HG02840 (cell line): ENCODE results near the gene DLD.
"Not testable (repeated sequence)": the region's sequence is repeated elsewhere in the genome, so short reads cannot be mapped to it uniquely, and the experiment has no call there.

Source experiments
- ATAC-seq: cut with Tn5 transposase; IDR thresholded peaks from one replicate; pipeline ENCODE4 v1.9.1; 2021; ENCODE audit warnings: mild to moderate bottlenecking, moderate library complexity, moderate number of reproducible peaks; ENCODE audit not compliant: unreplicated experiment, low FRiP score

DLD gene, protein sequence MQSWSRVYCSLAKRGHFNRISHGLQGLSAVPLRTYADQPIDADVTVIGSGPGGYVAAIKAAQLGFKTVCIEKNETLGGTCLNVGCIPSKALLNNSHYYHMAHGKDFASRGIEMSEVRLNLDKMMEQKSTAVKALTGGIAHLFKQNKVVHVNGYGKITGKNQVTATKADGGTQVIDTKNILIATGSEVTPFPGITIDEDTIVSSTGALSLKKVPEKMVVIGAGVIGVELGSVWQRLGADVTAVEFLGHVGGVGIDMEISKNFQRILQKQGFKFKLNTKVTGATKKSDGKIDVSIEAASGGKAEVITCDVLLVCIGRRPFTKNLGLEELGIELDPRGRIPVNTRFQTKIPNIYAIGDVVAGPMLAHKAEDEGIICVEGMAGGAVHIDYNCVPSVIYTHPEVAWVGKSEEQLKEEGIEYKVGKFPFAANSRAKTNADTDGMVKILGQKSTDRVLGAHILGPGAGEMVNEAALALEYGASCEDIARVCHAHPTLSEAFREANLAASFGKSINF

DNA sequence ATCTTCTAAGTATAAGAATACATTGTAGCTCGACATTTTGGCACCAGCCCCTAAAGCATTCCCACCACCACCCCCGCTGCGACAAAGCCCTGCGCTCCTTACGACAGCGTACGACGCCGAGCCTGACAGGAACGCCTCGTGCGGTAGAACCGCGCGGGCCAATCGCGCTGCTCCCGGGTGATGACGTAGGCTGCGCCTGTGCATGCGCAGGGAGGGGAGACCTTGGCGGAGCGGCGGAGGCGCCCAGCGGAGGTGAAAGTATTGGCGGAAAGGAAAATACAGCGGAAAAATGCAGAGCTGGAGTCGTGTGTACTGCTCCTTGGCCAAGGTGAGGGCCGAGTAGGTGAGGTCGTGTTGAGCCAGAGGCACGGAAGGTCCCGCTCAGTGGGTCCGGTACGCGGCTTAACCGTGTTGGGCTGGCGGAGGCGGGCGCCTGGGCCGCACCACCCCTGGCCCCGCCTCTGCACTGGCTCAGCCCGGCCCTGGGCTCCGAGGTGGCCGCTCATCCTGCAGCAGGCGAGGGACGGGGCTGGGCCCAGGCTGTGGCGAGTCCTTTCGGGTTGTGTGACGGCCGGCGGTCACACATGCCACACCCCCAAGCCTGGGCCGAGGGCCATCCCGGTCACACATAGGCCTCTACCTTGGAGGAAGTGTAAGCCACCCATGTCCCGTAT is at the start of gene DLD:
Gene DLD, plus strand, starts transcription at position 222 of the 674 bp plus-strand sequence. Its CDS starts 68 bp downstream, at position 290.
- ATAC-seq = peak; percentile 99

DNA sequence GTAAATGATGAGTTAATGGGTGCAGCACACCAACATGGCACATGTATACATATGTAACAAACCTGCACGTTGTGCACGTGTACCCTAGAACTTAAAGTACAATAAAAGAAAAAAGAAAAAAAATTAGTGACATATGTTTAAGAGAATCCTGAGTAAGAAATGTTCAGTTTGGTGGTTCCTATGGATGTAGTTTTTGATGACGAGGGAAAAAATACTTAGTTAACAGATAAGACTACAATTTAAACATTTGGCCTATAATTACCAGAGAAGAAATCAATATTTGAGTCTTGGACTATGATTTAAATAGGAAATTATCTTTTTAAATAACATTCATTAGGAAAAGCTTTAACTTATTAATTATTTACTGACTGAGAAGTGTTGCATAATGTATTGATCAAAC is 48.8 kb upstream of the DLD start:
- ATAC-seq = no peak

DNA sequence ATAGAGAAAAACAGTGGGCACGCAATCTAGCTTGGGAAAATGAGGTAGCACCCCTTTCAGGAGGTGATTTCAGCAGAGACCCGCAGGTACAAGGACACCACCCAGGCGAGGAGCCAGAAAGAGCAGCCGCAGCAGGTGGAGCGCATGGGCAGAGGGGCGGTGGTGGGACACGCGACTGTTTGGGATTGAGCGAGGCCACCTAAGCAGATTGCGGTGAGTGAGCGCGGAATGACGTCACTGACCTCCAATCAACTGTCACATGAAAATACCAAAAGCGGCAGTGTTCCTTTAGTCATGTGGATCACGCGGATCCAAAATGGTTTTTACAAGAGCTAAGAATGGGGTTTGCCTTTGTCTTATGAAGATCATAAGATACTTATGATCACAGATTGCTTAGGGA is 47.8 kb upstream of the DLD start:
- ATAC-seq = no peak

DNA sequence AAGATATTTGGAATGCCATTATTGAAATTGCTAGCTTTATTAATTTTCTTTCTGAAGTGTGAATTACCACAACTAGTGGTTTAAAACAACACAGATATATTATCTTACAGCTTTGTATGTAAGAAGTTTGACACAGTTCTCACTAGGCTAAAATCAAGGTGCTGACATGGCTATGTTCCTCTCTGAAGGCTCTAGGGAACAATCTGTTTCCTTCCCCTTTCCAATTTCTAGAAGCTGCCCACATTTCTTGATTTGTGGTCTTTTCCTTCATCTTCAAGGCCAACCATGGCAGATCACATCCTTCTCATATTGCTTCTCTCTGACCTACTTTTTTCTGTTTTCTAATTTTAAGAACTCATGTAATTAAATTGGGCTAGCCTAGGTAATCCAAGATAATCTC is 44.7 kb upstream of the DLD start:
- no peak for ATAC-seq

DNA sequence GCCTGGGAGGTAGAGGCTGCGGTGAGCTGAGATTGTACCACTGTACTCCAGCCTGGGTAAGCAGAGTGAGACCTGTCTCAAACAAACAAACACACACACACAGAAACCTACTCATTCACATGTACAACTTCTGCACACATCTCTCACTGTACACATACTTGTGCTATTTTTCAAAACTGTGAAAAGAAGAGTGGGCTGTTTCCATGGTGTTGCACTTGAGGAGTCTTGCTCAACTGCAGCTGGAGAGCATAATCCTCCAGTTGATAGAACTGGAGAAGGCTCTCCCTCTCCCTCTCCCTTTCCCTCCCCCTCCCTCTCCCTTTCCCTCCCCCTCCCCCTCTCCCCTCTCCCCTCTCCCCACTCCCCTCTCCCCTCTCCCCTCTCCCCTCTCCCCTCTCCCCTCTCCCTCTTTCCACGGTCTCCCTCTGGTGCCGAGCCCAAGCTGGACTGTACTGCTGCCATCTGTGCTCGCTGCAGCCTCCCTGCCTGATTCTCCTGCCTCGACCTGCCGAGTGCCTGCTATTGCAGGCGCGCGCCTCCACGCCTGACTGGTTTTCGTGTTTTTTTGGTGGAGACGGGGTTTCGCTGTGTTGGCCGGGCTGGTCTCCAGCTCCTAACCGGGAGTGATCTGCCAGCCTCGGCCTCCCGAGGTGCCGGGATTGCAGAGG is 43.7 kb upstream of the DLD start:
- no peak for ATAC-seq

DNA sequence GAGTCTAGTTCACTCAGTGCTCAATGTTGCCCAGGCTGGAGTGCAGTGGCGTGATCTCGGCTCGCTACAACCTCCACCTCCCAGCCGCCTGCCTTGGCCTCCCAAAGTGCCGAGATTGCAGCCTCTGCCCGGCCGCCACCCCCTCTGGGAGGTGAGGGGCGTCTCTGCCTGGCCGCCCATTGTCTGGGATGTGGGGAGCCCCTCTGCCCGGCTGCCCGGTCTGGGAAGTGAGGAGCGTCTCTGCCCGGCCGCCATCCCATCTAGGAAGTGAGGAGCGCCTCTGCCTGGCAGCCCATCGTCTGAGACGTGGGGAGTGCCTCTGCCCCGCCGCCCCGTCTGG is 43.2 kb upstream of the DLD start:
- ATAC-seq = not testable (repeated sequence)

DNA sequence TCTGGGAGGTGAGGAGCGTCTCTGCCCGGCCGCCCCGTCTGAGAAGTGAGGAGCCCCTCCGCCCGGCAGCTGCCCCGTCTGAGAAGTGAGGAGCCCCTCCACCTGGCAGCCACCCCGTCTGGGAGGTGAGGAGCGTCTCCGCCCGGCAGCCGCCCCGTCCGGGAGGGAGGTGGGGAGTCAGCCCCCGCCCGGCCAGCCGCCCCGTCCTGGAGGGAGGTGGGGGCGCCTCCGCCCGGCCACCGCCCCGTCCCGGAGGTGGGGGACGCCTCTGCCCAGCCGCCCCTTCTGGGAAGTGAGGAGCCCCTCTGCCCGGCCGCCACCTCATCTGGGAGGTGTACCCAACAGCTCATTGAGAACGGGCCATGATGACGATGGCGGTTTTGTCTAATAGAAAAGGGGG is 42.8 kb upstream of the DLD start:
- not testable (repeated sequence) for ATAC-seq

DNA sequence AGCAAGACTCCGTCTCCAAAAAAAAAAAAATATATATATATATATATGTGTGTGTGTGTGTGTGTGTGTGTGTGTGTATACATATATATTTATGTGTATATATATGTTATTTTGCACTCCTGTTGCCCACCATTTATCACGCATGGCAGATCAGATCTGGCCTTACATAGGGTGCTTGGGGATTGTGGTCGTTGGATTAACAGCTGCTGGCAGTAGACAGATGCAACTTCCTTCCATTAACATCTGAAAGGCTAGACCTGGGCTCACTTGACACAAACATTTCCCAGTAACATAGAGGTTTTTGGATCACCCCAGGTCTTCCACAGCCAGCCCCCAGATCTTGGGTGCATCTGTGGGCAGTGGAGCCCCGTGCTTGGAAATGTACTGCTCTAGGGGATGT is 40.8 kb upstream of the DLD start:
- no peak for ATAC-seq

DNA sequence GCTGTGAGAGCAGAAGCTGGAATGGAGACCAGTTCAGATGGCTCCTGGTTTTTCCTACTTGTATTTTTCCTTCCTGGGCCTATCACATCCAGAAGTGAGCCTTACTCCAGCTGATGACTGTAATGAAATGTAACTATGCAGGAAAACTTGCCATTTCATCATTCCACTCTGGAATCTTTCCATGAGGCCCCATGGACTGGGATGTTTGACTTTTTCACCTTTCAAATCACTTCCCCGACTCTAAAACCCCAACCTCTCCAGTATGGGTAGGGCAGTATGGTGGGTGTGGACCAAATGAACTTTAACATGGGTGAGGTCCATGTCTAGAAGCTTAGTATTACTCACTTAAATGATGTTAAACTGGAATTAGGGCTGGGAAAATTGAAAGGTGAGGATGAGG is 40.3 kb upstream of the DLD start:
- no peak for ATAC-seq

DNA sequence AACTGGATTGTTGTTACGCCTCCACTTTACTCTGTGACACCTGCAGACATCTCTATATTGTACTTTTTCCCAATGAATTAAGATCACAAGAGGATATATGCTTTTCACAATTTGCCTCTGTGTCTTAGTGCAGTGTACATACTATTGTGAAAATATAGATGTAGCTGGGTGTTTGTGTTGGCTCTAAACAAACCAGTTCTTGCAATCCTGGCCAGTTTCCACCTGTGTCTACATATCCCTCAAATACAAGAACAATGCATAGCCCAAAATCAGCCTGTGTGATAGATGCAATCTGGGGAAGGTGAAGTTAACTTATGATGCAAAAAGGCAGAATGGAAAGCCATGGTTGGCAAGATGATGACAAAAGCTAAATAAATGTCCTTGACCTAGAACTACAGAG is 36.5 kb upstream of the DLD start:
- ATAC-seq = no peak

DNA sequence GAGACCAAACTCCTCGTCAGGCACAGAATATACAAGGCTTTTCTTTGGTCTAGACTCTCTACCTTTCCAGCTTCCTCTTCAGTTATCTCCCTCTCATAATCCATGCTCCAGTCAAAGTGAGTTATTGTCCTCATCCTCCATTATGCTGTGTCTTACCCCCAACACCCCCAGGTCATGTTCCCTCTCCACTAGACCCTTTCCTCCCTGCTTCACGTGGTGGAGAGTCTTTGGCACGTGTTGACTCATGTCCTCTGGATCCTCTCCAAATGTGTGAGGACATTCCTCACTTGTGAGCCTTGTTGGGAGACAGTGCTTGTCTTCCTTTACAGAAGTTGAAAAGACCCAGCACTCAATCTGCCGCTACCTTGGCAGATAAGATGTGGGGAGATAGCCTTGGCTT is 36.0 kb upstream of the DLD start:
- no peak for ATAC-seq

DNA sequence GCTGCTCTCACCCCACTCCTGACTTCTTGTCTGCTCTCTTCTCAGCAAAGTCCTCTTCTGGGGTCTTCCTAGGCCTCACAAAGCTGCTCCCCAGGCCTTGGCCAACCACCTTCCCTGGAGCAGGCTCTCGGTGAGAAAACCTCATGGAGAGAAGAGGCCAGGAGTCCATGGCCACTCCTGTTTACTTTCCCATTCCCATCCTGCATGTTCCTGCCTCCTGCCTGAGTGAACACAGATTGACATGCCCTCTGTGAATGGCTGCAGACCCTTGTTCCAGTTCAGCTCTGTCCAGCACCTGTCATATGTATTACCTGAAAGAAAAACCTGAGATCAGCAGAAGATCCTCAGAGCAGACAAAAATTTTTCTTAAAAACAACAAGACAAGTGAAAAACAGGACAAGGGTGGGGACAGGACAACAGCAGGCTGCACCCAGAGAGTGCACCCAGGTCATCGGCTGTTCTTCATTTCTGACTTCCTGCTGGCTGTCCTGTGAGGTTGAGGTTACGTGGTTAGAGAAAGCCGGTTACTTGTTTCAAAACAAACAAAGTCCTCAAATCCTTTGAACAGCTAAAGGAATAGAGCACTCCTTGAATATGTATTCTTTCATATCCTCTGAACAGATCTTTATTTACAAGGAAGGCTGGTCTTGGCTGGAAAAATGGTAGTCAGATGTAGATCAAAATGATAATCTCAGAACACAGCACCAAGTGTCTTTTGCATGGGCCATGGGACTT is 34.0 kb upstream of the DLD start:
- ATAC-seq = no peak

DNA sequence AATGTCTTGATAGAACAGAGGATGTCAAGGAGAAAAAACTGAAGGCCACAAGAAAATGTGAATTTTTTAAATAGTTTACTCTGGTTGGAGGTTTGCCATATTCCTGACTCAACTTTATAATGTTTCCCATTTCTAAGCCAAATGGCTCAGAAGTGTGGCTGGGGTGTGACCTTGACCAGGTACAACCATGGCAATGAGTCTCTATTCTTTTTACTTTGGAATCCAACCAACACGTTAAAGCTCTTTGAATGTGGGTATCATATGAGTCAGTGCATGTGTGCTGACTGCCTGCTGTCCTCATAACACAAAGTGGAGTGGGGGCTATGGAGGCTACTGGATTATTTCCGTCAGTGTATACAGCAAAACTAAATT is 33.5 kb upstream of the DLD start:
- ATAC-seq = no peak

DNA sequence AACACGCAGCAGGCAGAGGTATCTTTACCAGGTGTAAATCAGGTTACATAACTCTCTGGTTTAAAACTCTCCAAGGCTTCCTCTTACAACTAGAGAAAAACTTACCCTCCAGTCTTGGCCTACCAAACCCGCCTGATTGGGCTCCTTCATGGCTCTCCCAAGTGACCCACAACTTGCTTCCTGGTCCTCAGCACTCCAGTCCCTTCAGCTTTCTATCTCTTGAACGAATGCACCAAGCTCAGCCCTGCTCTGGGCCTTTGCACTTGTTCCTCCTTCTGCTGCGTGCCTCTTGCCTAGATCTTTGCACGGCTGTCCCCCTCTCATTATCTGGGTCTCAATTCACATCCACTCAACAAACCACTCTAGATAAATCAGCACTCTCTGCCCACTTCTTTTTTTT is 32.7 kb upstream of the DLD start:
- no peak for ATAC-seq

DNA sequence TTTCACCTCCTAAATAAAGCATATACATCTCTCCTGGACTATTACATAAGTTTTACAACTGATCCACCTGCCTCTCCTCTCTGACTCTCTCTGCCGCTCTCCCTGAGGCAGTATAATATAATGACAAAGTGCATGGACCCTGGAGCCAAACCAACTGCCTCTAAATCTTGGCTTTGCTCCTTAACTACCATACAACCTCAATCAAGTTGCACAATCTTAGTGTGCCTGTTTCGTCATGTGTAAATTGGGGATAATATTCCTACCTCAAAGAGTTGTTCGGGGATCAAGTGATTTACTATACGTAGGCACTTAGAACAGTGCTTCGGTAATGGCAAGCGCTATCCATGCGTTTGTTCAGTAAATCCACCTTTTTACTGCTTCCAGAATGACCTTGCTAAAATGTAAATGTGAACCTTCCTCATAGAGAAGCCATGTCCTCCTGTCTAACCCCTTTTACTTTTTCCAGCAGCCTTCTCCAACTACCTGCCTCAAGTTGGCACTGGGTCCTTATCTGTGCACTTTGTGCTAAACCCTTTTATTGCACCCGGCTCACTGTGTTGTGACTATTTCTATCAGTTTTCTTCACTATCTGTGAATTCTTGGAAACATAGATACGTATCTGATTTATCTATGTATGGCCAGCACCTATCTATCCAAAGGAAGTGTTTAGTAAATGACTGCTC is 30.6 kb upstream of the DLD start:
- no peak for ATAC-seq

DNA sequence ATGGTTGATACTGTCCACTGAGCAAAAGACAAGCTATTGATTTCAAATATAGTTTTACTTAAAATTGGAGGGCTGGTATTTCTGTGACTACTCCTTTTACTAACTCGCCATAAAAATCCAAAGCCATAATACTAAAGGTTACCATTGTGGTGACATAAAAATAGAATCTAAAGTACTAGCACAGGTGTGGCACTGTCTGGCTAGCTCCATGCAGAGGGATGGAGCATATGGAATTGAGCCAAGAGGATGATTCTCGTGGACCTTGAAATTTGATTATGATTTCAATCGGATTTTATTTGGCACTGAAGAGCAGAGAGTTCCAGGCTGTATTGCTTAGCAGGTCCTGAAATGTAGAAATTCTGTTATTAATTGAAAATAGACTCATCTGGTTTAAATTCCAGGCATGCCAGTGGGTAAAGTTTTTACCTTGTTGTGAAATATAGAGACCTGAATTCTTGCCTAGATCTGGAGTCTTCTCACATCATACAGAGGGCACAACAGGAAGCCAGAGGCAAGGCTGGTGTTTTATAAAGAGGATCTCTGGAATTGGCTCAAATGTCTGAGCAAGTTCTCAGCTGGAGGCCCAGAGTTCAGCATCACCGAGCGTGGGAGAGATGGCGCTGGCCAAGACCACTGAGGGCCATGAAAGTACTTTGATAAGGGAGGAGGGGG is 29.9 kb upstream of the DLD start:
- ATAC-seq = no peak

DNA sequence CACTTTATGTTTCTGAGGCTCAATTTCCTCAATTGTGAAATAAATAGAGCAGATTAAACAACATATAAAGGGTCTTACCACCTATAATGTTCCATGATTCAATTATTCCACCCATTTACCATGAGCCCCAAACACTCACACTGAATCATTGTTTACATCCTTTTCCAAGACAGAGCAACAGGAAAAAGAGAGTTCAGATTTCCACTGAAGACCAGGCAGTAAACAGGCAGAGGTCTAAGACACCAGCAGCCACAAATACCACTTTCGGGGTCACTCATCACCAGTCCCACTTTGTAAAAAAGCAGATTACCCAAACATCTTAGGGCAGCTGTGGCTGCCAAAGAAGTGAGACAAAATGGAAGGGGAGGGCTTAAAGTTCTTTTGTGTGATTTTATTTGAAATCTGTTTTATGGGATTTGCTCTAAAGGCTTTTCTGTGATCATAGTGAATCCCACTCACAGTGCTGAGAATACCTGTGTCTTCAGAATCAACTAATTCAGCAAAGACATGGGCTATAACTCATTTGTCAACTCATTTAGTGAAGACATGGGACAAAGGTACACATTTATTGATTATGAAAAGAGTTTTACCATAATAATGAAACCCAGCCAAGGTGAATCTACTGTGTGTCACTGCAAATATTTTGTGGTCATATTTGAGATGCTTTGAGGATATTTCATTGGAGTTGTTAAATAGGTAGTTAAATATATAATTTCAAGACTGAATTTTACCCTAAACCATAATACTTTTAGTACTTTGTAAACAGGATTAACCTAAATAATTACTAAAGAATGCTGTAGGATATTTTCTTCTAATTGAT is 24.8 kb upstream of the DLD start:
- no peak for ATAC-seq

DNA sequence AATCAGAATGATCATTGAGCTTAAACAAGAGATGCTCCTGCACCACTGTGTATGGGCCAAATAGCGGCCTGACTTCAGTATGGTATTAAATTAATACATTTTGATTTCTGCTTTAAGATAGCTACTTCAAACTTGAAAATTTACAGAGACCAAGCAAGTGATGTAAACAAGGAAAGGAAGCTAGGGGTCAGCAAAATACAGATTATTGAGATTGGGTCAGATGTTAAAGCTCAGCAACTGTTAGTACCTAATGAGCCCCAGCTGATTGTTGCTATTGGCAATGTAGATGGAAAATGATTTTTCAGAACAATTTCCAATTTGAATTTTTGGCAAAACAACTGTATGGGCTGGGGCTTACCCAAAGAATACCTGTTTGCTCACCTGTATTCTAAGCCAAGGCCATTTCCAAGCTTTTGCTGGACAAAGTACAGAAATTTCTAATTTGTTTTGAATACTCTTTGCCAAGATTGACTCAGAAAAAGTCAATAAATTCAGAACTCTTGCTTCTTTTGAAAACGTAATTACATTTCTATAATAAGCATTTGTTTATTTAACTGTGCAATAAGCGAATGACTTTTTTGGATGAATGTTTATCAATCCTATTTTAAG is 23.0 kb upstream of the DLD start:
- no peak for ATAC-seq
